T-helper 17 cell (primary cell): Measurements from ENCODE around the gene KLC3. TPM values are rescaled to one million over a fixed set of nuclear protein-coding genes. Genes with fewer than 3 reads are reported as not detected.
A peak's percentile ranks its signal among the peaks of the same experiment; 100 is the strongest.

Experiments
- ATAC-seq: fragments of 150-1000 bp; cut with Tn5 transposase; 2 replicates; pipeline ENCODE4 v1.10.0; 2021; ENCODE audit warnings: mild to moderate bottlenecking, moderate library complexity
- DNase-seq, 3 donors: peaks; one replicate each; pipeline versions ENCODE4 v3.0.0 to v3.0.0-alpha.2; 2020 to 2021
- H3K9me3 ChIP-seq: one replicate; pipeline ENCODE4 v1.7.0; 2013; ENCODE audit warnings: low read length, mild to moderate bottlenecking; ENCODE audit not compliant: control insufficient read depth, poor library complexity, severe bottlenecking
- H3K27ac Mint-ChIP-seq: one replicate; pipeline ENCODE4 v1.8.0; 2022; ENCODE audit warnings: mild to moderate bottlenecking, moderate library complexity, mixed read lengths
- H3K27me3 Mint-ChIP-seq: one replicate; pipeline ENCODE4 v1.8.0; 2022; ENCODE audit warnings: mixed read lengths
- H3K36me3 Mint-ChIP-seq: one replicate; pipeline ENCODE4 v1.8.0; 2022; ENCODE audit warnings: low read depth, mixed read lengths
- H3K4me1 Mint-ChIP-seq: one replicate; pipeline ENCODE4 v1.8.0; 2022; ENCODE audit warnings: mild to moderate bottlenecking, mixed read lengths
- H3K4me3 Mint-ChIP-seq: one replicate; pipeline ENCODE4 v1.8.0; 2022; ENCODE audit warnings: mild to moderate bottlenecking, moderate library complexity, mixed read lengths
- total RNA-seq, 4 donors: library from RNA in 2 of 4; stranded (reverse) in 2 of 4; gene quantifications; one replicate each; pipeline ENCODE4 v1.2.3 and lab custom pipeline; 2022 to 2026

KLC3 gene
- total RNA-seq, 2 donors from 2014 or later, result not detected

DNA sequence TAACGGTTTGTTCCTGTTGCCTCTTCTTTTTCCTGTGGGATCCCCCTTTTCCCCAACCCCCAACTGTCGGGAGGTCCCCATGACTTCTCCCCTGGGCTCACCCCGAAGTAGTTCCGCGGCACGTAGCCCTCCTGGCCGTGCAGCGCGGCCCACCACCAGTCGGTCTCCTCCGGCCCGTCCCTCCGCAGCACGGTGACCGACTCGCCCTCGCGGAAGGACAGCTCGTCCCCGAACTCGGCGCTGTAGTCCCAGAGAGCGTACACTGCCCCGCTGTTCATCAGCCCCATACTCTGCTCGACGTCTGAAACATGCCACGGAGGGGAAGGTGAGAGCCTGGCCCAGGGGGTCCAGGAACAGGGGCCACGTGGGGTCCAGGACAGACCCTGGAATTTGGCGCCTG lies 41.9 kb downstream of the KLC3 start:
- DNase-seq, result no peak
- H3K4me1 Mint-ChIP-seq, result peaks cover 3% of the 10 kb centered on the region
- ATAC-seq, result no peak
- H3K27me3 Mint-ChIP-seq, result peaks cover 20% of the 10 kb centered on the region
- no peak overlapping the region for H3K4me3 Mint-ChIP-seq
- no peaks in the 10 kb centered on the region for H3K36me3 Mint-ChIP-seq
- H3K9me3 ChIP-seq, result no peaks in the 10 kb centered on the region
- no peak overlapping the region for H3K27ac Mint-ChIP-seq

DNA sequence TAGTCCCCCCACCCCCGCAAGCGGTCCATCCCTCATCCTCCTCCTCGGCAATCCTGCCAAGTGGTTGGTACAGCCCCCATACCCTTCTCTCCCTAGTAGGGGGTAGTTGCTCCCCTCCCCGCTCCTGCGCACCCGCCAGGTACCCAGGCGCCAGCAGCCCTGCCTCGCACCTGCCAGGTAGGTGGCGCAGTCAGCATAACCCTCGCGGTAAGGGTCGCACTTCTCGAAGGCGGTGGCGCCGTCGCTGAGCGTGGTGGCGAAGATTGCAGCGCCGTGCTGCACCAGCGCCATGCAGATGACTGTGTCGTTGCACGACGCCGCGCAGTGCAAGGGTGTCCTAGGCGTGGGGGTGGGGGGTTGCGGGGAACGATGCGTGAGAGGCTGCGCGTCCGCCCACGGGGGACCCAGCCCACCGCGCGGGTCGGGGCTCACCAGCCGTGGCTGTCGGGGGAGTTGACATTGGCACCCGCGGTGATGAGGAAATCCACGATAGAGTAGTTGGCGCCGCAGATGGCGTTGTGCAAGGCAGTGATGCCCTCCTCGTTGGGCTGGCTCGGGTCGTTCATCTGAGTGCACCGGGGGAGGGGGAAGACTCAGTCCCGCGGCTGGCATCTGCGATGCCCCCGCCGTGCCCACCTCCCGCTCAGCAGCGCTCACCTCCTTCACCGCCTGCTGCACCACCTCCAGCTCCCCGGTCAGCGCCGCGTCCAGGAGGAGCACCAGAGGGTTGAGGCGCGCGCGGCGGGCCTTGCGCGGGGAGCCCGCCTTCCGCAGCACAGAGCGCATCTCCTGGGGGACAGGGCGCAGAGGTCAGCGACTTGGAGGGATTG lies 45.1 kb downstream of the KLC3 start:
- no peaks in the 10 kb centered on the region for H3K36me3 Mint-ChIP-seq
- H3K27ac Mint-ChIP-seq, result no peak overlapping the region
- peaks cover 20% of the 10 kb centered on the region for H3K27me3 Mint-ChIP-seq
- ATAC-seq (no peak), DNase-seq (no peak)
- peaks cover 3% of the 10 kb centered on the region for H3K4me1 Mint-ChIP-seq
- peak overlapping the region; percentile 3 for H3K4me3 Mint-ChIP-seq
- no peaks in the 10 kb centered on the region for H3K9me3 ChIP-seq

DNA sequence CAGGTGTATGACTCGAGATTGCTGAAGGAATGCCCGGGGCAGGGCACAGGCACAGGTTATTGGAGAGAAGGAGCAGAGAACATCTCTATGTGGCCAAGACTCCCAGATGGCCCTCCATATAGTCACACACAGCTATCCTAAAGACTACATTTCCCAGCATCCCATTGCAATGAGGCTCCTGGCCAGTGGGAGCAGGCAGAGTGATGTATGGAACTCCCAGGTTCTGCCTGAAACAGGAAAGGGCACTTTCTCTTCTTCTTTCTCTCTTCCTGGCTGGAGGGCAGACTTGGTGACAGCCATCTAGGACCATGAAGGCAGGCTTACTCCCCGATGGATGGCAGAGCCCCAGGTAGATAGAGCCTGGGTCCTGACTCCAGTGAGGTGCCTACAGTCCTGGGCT lies 50.8 kb downstream of the KLC3 start:
- H3K36me3 Mint-ChIP-seq, result no peaks in the 10 kb centered on the region
- H3K9me3 ChIP-seq, result no peaks in the 10 kb centered on the region

DNA sequence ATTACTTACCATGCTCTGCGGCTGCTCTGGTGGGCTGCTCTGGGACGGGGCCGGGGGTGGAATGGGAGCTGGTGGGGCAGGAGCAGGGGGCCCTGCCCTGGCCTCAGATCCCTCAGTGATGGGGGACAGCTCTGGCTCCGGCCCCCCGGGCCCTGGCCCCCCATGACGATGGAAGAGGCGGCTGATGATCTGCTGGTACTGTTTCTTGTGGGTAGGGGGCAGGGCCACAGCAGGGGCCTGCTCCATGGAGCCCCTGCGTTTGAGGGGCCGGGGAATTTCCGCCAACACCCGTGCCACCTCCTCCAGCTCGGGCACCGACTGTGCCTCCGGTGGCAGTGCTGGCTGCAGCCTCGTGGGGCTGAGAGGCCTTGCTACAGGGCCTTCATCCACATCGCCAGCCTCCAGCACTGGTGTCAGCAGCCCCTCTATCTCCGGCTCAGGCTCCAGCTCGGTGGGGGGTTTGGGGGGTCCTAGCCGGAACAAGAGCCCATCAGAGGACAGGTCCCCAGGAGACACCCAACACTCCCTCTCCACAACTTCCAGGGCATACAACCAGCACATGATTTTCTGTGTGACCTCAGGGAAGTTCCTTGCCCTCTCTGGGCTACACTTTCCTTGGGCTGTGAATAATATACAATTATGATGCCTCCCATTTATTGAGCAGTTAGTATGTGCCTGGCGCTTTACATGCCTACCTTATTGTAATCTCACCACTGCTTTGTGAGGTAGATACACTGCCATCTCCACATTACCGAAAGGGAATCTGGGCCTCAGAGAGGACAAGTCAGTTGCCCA lies 51.5 kb downstream of the KLC3 start:
- H3K36me3 Mint-ChIP-seq, result no peaks in the 10 kb centered on the region
- ATAC-seq (no peak), DNase-seq (no peak)
- H3K27me3 Mint-ChIP-seq, result no peaks in the 10 kb centered on the region
- H3K4me1 Mint-ChIP-seq, result peaks cover 5% of the 10 kb centered on the region
- no peak overlapping the region for H3K4me3 Mint-ChIP-seq
- H3K27ac Mint-ChIP-seq, result no peak overlapping the region
- H3K9me3 ChIP-seq, result no peaks in the 10 kb centered on the region

More for the DNA sequence above, 50.8 kb downstream of the KLC3 start:
- DNase-seq (no peak), ATAC-seq (no peak)
- Mint-ChIP-seq H3K4me3 (no peak overlapping the region), H3K4me1 (peaks cover 5% of the 10 kb centered on the region), H3K27ac (no peak overlapping the region), H3K27me3 (peaks cover 4% of the 10 kb centered on the region)

DNA sequence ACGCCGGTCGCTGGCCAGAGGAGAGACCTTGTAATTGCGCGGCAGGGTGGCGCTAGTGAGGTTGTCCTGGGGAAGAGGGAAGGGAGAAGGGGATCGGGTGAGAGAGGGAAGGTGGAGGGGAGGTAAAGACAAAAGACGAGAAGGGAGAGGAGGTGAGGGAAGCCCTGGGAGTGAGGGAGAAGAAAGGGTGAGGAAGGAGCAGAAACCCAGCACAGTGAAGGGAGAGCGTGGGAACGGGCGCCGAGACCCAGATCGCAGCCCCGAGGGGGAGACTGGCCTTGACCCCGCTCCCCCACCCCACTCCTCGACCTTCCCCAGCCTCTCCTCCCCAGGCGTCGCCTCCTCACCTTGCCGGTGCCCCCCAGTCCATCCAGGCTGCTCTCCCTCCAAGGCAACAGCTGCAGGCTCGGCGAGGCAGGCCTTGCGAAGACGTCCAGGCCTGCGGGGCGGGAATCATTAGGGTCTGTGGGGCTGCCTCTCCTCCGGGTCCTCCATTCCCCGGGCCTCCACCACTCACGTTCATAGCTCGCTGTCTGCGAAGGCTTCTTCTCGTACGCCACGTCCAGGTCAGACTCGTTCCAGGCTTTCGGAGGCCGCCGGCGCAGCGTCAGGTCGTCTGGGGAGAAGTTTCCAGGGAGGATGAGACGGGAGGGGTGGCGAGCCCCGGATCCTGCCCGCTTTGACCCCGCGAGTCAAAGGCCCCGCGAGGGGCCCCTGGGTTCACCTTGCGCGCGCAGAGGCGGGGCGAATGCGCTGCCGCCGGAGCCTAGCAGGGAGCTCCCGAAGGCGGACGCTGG lies 55.5 kb downstream of the KLC3 start:
- Mint-ChIP-seq H3K4me3 (no peak overlapping the region), H3K36me3 (no peaks in the 10 kb centered on the region), H3K4me1 (peaks cover 9% of the 10 kb centered on the region), H3K27ac (peak overlapping the region; percentile 4), H3K27me3 (peaks cover 10% of the 10 kb centered on the region)
- no peaks in the 10 kb centered on the region for H3K9me3 ChIP-seq
- DNase-seq (no peak), ATAC-seq (no peak)

DNA sequence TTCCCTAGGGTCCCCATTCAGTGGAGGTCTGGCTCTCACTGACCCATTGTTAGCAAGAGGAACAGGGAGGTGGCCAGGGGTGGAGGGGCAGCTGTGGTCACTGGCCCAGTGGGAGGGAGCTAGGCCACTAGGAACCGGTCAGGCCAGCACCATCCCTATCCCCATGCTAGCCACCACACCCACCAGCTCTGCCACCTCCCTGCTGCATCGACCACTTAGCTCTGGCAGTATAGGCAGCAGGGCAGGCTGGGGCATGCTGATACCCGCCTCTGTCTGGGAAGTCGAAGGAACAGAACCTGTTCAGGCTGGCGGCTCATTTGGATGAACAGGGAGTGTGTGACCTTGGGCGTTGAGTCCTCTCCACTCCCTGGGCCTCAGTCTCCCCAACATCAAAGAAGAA lies 59.6 kb downstream of the KLC3 start:
- H3K4me3 Mint-ChIP-seq, result no peak overlapping the region
- ATAC-seq (no peak), DNase-seq (no peak)
- no peaks in the 10 kb centered on the region for H3K9me3 ChIP-seq
- no peaks in the 10 kb centered on the region for H3K36me3 Mint-ChIP-seq
- H3K27me3 Mint-ChIP-seq, result peaks cover 35% of the 10 kb centered on the region
- H3K27ac Mint-ChIP-seq, result no peak overlapping the region
- peaks cover 15% of the 10 kb centered on the region for H3K4me1 Mint-ChIP-seq

Other genes with a start within 250 kb of the KLC3 start
- 10 to 100 TPM; 15.2 to 20.9 TPM for gene PPP1R37, start 247.6 kb upstream of the KLC3 start, total RNA-seq
- under 1 TPM; 0.57 to 0.97 TPM for gene NKPD1, start 179.8 kb upstream of the KLC3 start, total RNA-seq
- 10 to 100 TPM; 47.5 to 61.2 TPM for gene TRAPPC6A, start 162.5 kb upstream of the KLC3 start, total RNA-seq
- 10 to 100 TPM; 12.9 to 15.2 TPM for gene BLOC1S3, start 162.0 kb upstream of the KLC3 start, total RNA-seq
- gene EXOC3L2, start 95.3 kb upstream of the KLC3 start, total RNA-seq, result 1 to 10 TPM in 1 of 2 donors, not detected in 1; 1.1 TPM
- gene MARK4, start 89.5 kb upstream of the KLC3 start, total RNA-seq, result 10 to 100 TPM; 28.9 to 36.4 TPM
- not detected for gene CKM, start 17.9 kb upstream of the KLC3 start, total RNA-seq
- gene ERCC2, start 29.8 kb downstream of the KLC3 start, total RNA-seq, result 10 to 100 TPM; 11.0 to 13.1 TPM
- gene PPP1R13L, start 64.3 kb downstream of the KLC3 start, total RNA-seq, result 1 to 10 TPM; 3.4 to 4.5 TPM
- 1 to 10 TPM in 1 of 2 donors, under 1 TPM in 1; 0.91 to 1.0 TPM for gene POLR1G, start 65.9 kb downstream of the KLC3 start, total RNA-seq
- gene ERCC1, start 83.2 kb downstream of the KLC3 start, total RNA-seq, result 10 to 100 TPM; 28.4 to 36.2 TPM
- 1,000 to 10,000 TPM in 1 of 2 donors, 100 to 1,000 TPM in 1; 967 to 2,209 TPM for gene FOSB, start 127.2 kb downstream of the KLC3 start, total RNA-seq
- gene RTN2, start 156.3 kb downstream of the KLC3 start, total RNA-seq, result 1 to 10 TPM; 2.3 to 6.2 TPM
- 1 to 10 TPM; 3.8 to 8.5 TPM for gene PPM1N, start 157.7 kb downstream of the KLC3 start, total RNA-seq
- gene VASP, start 166.7 kb downstream of the KLC3 start, total RNA-seq, result 100 to 1,000 TPM in 1 of 2 donors, 10 to 100 TPM in 1; 99.7 to 101 TPM
- gene OPA3, start 244.1 kb downstream of the KLC3 start, total RNA-seq, result 1 to 10 TPM; 8.3 to 9.4 TPM